Measurements from ENCODE around the gene PADI2. TPM values are rescaled to one million over a fixed set of nuclear protein-coding genes. Genes with fewer than 3 reads are reported as not detected.

PADI2 gene
- total RNA-seq = 1.5 and 15.2 TPM in 2 replicates

DNA sequence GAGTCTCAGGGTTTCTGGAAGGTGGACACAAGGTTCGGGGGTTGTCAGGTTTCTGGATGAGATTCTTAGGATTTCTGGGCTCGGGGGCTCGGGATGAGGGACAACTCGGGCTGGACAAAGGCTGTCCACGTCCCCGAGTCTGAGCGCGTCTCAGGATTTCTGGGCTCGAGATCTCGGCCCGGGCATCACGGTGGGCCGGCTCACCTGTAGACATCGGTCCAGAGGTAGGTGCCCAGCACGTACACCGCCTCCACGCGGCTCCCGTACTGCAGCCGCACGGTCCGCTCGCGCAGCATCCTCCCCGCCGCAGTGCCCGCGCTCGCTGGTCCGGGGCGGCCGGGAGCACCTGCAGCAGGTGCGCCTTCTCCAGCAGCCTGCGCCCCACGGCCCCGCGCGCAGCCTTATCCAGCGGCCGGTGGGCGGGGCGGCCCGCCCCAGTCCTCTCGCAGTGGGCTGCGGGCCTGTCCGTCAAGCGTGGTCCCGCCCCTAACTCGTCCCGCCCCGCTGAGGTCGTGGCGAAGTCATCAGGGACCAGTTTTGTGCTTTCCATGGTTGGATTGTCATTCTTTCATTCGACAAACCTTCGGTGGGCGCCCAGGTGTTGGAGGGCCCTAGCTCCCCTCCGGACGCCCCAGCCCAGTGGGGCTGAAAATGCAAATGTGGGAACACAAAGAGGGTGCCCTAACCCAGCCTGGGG lies at the start of gene PADI2:
TSS of gene PADI2 (minus strand) at position 376 of the 697 bp plus-strand sequence. CDS start at position 296, 80 bp downstream.
- H3K4me3 ChIP-seq (ENCODE audit: low read depth, low read length) = peak within 1 kb of the TSS; percentile 52
- TF ChIP-seq, protein P1, sequence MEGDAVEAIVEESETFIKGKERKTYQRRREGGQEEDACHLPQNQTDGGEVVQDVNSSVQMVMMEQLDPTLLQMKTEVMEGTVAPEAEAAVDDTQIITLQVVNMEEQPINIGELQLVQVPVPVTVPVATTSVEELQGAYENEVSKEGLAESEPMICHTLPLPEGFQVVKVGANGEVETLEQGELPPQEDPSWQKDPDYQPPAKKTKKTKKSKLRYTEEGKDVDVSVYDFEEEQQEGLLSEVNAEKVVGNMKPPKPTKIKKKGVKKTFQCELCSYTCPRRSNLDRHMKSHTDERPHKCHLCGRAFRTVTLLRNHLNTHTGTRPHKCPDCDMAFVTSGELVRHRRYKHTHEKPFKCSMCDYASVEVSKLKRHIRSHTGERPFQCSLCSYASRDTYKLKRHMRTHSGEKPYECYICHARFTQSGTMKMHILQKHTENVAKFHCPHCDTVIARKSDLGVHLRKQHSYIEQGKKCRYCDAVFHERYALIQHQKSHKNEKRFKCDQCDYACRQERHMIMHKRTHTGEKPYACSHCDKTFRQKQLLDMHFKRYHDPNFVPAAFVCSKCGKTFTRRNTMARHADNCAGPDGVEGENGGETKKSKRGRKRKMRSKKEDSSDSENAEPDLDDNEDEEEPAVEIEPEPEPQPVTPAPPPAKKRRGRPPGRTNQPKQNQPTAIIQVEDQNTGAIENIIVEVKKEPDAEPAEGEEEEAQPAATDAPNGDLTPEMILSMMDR (conservative IDR thresholded peaks at IDR 0.05; ENCODE audit: low read depth, low read length) = no peak
- no peak for DNase-seq (ENCODE audit: low read depth)

DNA sequence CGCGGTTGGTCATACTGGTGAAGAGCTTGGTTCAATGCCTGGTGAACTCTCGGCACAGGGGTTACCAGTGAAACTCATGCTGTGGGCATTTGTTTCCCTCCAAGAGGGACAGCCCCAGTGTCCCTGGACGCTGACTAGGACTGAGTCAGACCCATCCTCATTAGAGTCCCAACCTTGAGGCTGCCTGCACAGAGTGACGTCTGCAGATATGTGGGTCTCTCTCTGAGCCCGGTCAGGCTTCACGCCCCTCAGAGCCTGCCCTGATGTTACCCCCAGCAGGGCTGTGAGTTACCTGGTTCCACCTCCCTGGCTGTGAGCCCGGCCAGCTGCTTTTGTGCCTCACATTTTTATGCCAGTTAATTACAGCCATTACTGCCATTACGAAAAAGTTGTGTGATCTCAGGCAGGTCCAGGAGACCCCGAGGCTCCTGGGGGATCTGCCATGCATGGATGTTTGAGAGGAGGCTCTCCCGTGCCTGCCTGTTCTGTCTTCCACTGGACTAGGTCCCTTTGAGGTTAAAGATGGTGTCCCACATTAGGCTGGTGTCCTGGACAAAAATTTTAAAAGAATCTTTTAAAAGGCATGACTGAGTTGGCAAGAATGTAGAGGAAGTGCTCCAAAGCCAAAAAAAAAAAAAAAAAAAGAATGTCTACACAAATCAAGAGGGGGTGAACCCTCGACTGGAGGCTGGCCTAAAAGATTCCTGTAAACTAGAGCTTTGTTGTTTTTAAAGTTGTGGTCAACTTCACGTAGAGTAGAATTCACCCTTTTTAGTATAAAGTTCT lies 49.0 kb upstream of the PADI2 start:
- no peak overlapping the region for H3K4me3 ChIP-seq (ENCODE audit: low read depth, low read length)

DNA sequence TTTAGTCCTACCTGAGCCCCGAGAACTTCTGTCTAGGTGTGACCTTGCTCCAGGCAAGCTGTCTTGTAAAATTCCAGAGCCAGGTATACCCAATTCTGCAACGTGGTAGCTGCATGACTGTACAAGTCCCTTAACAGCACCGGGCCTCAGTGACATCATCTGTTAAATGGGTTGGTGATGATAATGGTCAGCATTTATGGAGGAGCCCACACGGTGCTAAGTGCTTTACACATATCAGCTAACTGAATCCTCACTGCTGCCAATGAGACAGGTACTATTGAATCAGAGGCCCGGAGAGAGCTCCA lies 48.5 kb upstream of the PADI2 start:
- DNase-seq (ENCODE audit: low read depth) = no peak
- TF ChIP-seq, protein P1 (conservative IDR thresholded peaks at IDR 0.05; ENCODE audit: low read depth, low read length) = no peak
- H3K4me3 ChIP-seq (ENCODE audit: low read depth, low read length) = no peak overlapping the region

More for the DNA sequence above, 49.0 kb upstream of the PADI2 start:
- TF ChIP-seq, protein P1 (conservative IDR thresholded peaks at IDR 0.05; ENCODE audit: low read depth, low read length) = no peak
- DNase-seq (ENCODE audit: low read depth) = peak; percentile 92

DNA sequence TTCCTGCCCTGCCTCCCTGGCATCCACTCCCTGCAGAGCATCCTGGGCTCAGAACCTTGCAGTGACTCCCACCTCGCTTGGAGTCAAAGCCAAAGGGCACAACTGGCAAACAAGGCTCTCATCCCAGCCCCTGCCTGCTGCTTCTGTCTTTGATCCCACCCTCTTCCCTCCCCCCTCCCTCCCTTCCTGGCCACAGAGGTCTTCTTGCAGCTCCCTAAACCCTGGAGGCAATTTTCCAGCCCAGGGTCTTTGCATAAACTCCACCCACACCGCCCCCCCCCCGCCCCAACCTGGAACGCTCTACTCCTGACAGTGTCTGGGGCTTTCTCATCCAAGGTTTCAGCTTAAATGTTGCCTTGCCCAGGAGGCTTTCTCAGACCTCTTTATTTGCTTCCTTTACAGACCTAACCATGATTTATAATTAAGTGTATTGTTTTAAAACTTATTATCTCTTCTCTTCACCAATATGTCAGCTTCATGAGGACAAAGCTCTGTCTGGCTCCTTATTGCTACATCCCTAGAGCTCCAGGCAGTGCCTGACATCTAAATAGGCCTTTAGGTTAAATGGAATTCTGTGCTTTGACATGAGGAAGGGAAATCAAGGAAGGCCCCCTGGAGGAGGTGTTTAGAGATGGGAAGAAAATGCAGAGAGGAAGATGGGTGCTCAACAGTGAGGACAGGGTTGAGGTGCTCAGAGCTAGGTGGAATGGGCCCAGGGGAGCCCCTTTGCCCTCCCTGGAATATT lies 48.0 kb upstream of the PADI2 start:
- DNase-seq (ENCODE audit: low read depth) = no peak
- TF ChIP-seq, protein P1 (conservative IDR thresholded peaks at IDR 0.05; ENCODE audit: low read depth, low read length) = no peak
- no peak overlapping the region for H3K4me3 ChIP-seq (ENCODE audit: low read depth, low read length)

DNA sequence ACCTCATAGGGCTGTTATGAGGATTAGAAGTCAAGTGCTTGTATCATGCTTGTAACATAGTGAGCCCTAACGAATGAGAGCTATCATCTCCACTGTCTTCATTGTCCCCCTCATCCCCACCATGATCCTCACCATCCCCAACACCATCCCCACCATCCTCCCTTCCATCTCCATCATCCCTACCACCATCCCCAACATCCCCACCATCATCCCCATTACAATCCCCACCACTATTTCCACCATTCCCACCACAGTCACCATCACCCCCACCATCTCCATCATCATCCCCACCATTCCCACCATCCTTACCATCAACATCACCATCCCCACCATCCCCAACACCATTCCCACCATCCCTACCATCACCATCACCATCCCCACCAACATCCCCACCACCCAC lies 46.6 kb upstream of the PADI2 start:
- TF ChIP-seq, protein P1 (conservative IDR thresholded peaks at IDR 0.05; ENCODE audit: low read depth, low read length) = no peak
- DNase-seq (ENCODE audit: low read depth) = no peak
- H3K4me3 ChIP-seq (ENCODE audit: low read depth, low read length) = no peak overlapping the region

DNA sequence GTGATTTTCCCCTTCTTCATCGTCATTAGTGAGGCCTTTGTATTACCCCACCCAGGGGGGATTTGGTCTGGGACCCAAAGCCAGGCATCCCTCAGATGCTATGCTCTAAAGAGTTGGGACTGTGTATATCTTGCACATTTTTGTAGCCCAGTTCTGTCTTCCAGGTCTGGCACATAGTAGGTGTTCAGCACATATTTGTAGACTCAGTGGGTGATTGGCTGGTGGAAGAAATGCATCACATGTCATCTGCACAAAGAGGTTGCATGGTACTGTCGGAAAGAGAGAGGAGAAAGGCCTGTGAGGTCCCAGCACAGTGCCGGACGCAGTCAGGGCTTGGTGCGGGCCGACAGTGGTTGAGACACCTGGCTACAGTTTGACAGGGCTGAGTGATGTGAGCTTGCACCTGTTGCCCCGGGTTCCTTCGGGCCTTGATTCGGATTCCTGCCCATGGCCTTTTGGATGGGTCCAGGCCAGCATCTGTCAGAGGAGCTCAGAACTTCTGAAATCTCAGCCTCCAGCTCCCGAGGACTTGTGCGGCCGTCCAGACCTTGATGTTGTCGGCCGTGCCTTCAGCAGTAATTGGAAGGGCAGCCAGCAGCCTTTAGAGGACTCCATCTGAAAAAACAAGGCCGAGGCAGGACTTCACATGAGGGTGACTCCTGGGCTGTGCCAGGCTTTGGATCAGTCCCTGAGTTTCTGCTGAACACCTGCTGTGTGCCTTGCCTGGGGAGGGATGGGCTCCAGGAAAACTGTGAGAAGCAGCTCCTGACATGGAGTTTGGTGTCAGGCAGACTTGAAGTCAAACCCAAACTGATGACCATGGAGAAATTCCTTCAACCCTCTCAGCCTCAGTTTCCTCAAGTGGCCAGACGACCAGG lies 44.8 kb upstream of the PADI2 start:
- no peak overlapping the region for H3K4me3 ChIP-seq (ENCODE audit: low read depth, low read length)
- TF ChIP-seq, protein P1 (conservative IDR thresholded peaks at IDR 0.05; ENCODE audit: low read depth, low read length) = no peak
- no peak for DNase-seq (ENCODE audit: low read depth)

Measured in epithelial cell of proximal tubule (primary cell).